Measurements from ENCODE around the gene GRM1.

- TF ChIP-seq ZNF791 (tag by site-specific recombination; IDR thresholded peaks at IDR 0.05) (no peak), KLF8 (tag by site-specific recombination; IDR thresholded peaks at IDR 0.05) (no peak)
Observed at GRCh38 chr6:146444189-146444588, 415.3 kb downstream of the GRM1 start.

Measured in HEK293 (cell line).